Activated T-cell treated with anti-CD3 and anti-CD28 coated beads, Interleukin-2, amount 50 U/mL, for 72 hours (primary cell): ENCODE results near the gene PARD3B. TPM values are rescaled to one million over a fixed set of nuclear protein-coding genes. Genes with fewer than 3 reads are reported as not detected.

Experiments used
- ATAC-seq, 2 donors: fragments of 150-1000 bp; cut with Tn5 transposase; replicated peaks in 1 of 2; 2 replicates each; pipeline ENCODE4 v1.10.0; 2021; ENCODE audit warnings: moderate library complexity in 2 of 2, mild to moderate bottlenecking in 1 of 2
- DNase-seq, 2 donors: peaks; one replicate each; pipeline ENCODE4 v3.0.0; 2021 to 2022; ENCODE audit warnings: mixed read lengths in 1 of 2
- H3K27ac Mint-ChIP-seq: one replicate; pipeline ENCODE4 v1.8.0; 2022; ENCODE audit warnings: mild to moderate bottlenecking, moderate library complexity, mixed read lengths
- H3K27me3 Mint-ChIP-seq: one replicate; pipeline ENCODE4 v1.8.0; 2022; ENCODE audit warnings: low read depth, mixed read lengths
- H3K36me3 Mint-ChIP-seq, 2 donors: one replicate each; pipeline ENCODE4 v1.8.0; 2022; ENCODE audit warnings: mixed read lengths in 2 of 2, mild to moderate bottlenecking in 1 of 2; ENCODE audit not compliant: insufficient read depth in 2 of 2
- H3K4me1 Mint-ChIP-seq: one replicate; pipeline ENCODE4 v1.8.0; 2022; ENCODE audit warnings: low read depth, mixed read lengths
- H3K4me3 Mint-ChIP-seq, 2 donors: one replicate each; pipeline ENCODE4 v1.8.0; 2022; ENCODE audit warnings: mild to moderate bottlenecking in 2 of 2, mixed read lengths in 2 of 2, moderate library complexity in 2 of 2
- H3K9me3 Mint-ChIP-seq, 2 donors: one replicate each; pipeline ENCODE4 v1.8.0; 2022; ENCODE audit warnings: mixed read lengths in 2 of 2
- total RNA-seq, 2 donors: library from RNA; stranded (reverse); gene quantifications; one replicate each; pipeline ENCODE4 v1.2.3, GENCODE V29; 2022

The PARD3B gene
- total RNA-seq, 2 donors from 2014 or later, result 0.74 to 0.96 TPM

- H3K4me1 Mint-ChIP-seq, result peaks cover 26% of the 10 kb centered on the region
- peaks cover 0 to 2% of the 10 kb centered on the region in 2 donors for H3K9me3 Mint-ChIP-seq
- no peak overlapping the region for H3K4me3 Mint-ChIP-seq
- peak; percentile 50 to 60 for ATAC-seq
- H3K27me3 Mint-ChIP-seq, result no peaks in the 10 kb centered on the region
- no peak overlapping the region for H3K27ac Mint-ChIP-seq
- no peaks in the 10 kb centered on the region for H3K36me3 Mint-ChIP-seq
- peak in 1 of 2 donors; percentile 6 for DNase-seq
Measured at GRCh38 chr2:204840504-204840903, 295.2 kb downstream of the PARD3B start.

- H3K27me3 Mint-ChIP-seq, result no peaks in the 10 kb centered on the region
- H3K27ac Mint-ChIP-seq, result peak overlapping the region; percentile 24
Measured at GRCh38 chr2:204842068-204842467, 296.8 kb downstream of the PARD3B start.

GRCh38 chr2:204842661-204843485 is 297.6 kb downstream of the PARD3B start:
- Mint-ChIP-seq H3K27me3 (no peaks in the 10 kb centered on the region), H3K4me1 (peaks cover 26% of the 10 kb centered on the region), H3K9me3 (peaks cover 0 to under 1% of the 10 kb centered on the region in 2 donors), H3K4me3 (peak overlapping the region; percentile 13 to 44), H3K27ac (peak overlapping the region; percentile 77), H3K36me3 (no peaks in the 10 kb centered on the region)
- ATAC-seq (peak; percentile 92 to 99), DNase-seq (peak; percentile 25 to 31)

More at GRCh38 chr2:204842068-204842467, 296.8 kb downstream of the PARD3B start:
- H3K36me3 Mint-ChIP-seq, result no peaks in the 10 kb centered on the region
- peaks cover 26% of the 10 kb centered on the region for H3K4me1 Mint-ChIP-seq
- DNase-seq, result no peak
- peak overlapping the region in 1 of 2 donors; percentile 44 for H3K4me3 Mint-ChIP-seq
- no peak for ATAC-seq
- peaks cover 0 to 2% of the 10 kb centered on the region in 2 donors for H3K9me3 Mint-ChIP-seq

DNA sequence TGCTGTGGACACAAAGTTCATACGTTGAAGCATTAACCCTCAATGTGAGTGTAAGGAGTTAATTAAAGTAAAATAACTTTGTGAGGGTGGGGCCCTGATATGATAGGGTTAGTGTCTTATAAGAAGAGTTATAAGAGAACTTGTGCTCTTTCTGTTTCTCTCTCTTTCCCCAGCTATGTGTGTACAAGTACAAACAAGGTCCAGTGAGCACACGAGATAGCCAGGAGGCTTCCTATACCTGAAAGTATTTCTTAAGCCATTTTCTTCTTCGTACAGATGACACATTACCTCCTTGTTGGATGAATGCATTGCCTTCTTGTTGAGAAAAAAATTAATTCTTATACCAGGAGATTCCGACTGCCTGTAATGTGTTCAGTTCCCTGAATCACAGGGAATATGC is 301.2 kb downstream of the PARD3B start:
- no peaks in the 10 kb centered on the region for H3K27me3 Mint-ChIP-seq
- H3K27ac Mint-ChIP-seq, result no peak overlapping the region
- H3K4me3 Mint-ChIP-seq, result no peak overlapping the region
- no peaks in the 10 kb centered on the region for H3K9me3 Mint-ChIP-seq
- no peaks in the 10 kb centered on the region for H3K36me3 Mint-ChIP-seq
- H3K4me1 Mint-ChIP-seq, result peaks cover 17% of the 10 kb centered on the region
- ATAC-seq (no peak), DNase-seq (no peak)

DNA sequence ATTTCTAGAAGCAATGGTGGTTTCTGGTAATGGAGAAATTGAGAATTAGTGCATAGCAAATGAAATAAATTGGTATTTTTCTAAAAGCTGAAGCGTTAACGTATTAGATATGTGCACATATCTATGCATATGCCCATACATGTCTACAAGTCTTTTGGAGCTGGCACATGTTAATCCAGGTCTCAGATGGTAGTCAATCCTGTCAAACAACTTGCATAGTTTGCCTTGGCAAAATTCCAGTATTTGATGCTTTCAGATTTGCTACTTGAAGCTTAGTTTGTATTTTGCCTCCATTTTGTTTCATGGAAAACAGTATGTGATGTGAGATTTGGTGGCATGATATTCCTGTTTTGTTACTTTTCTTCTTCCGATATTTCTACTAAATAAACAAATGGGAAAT is 304.6 kb downstream of the PARD3B start:
- Mint-ChIP-seq H3K36me3 (no peaks in the 10 kb centered on the region), H3K27ac (no peak overlapping the region), H3K4me3 (no peak overlapping the region), H3K4me1 (no peaks in the 10 kb centered on the region), H3K9me3 (no peaks in the 10 kb centered on the region), H3K27me3 (no peaks in the 10 kb centered on the region)
- ATAC-seq (no peak), DNase-seq (no peak)

- Mint-ChIP-seq H3K4me1 (no peaks in the 10 kb centered on the region), H3K9me3 (no peaks in the 10 kb centered on the region), H3K27me3 (no peaks in the 10 kb centered on the region), H3K36me3 (no peaks in the 10 kb centered on the region), H3K4me3 (no peak overlapping the region), H3K27ac (no peak overlapping the region)
- DNase-seq (no peak), ATAC-seq (no peak)
Measured at GRCh38 chr2:204850581-204850980, 305.3 kb downstream of the PARD3B start.

- no peak overlapping the region for H3K27ac Mint-ChIP-seq
- H3K36me3 Mint-ChIP-seq, result no peaks in the 10 kb centered on the region
- H3K27me3 Mint-ChIP-seq, result no peaks in the 10 kb centered on the region
- H3K9me3 Mint-ChIP-seq, result no peaks in the 10 kb centered on the region
- H3K4me3 Mint-ChIP-seq, result no peak overlapping the region
- no peak for ATAC-seq
- DNase-seq, result no peak
- H3K4me1 Mint-ChIP-seq, result no peaks in the 10 kb centered on the region
Measured at GRCh38 chr2:204853905-204854304, 308.6 kb downstream of the PARD3B start.

- no peaks in the 10 kb centered on the region for H3K27me3 Mint-ChIP-seq
- no peak overlapping the region for H3K4me3 Mint-ChIP-seq
- H3K36me3 Mint-ChIP-seq, result no peaks in the 10 kb centered on the region
- H3K9me3 Mint-ChIP-seq, result peaks cover 2% of the 10 kb centered on the region in 2 donors
- no peaks in the 10 kb centered on the region for H3K4me1 Mint-ChIP-seq
- no peak overlapping the region for H3K27ac Mint-ChIP-seq
- ATAC-seq, result no peak
- no peak for DNase-seq
Measured at GRCh38 chr2:204860274-204860673, 315.0 kb downstream of the PARD3B start.

- no peaks in the 10 kb centered on the region for H3K4me1 Mint-ChIP-seq
- no peaks in the 10 kb centered on the region for H3K36me3 Mint-ChIP-seq
- DNase-seq (no peak), ATAC-seq (no peak)
- peaks cover 2% of the 10 kb centered on the region in 2 donors for H3K9me3 Mint-ChIP-seq
- H3K27me3 Mint-ChIP-seq, result no peaks in the 10 kb centered on the region
- no peak overlapping the region for H3K4me3 Mint-ChIP-seq
- H3K27ac Mint-ChIP-seq, result no peak overlapping the region
Measured at GRCh38 chr2:204862809-204863208, 317.5 kb downstream of the PARD3B start.

GRCh38 chr2:204863336-204863735 is 318.1 kb downstream of the PARD3B start:
- H3K36me3 Mint-ChIP-seq, result no peaks in the 10 kb centered on the region
- DNase-seq, result no peak
- ATAC-seq, result no peak
- H3K4me1 Mint-ChIP-seq, result no peaks in the 10 kb centered on the region
- H3K27me3 Mint-ChIP-seq, result no peaks in the 10 kb centered on the region
- no peak overlapping the region for H3K4me3 Mint-ChIP-seq
- peaks cover 2% of the 10 kb centered on the region in 2 donors for H3K9me3 Mint-ChIP-seq
- H3K27ac Mint-ChIP-seq, result no peak overlapping the region

GRCh38 chr2:204869132-204869823 is 324.0 kb downstream of the PARD3B start:
- Mint-ChIP-seq H3K27me3 (no peaks in the 10 kb centered on the region), H3K36me3 (no peaks in the 10 kb centered on the region), H3K27ac (no peak overlapping the region), H3K9me3 (peaks cover 0 to under 1% of the 10 kb centered on the region in 2 donors), H3K4me1 (peaks cover 12% of the 10 kb centered on the region), H3K4me3 (no peak overlapping the region)
- DNase-seq (no peak), ATAC-seq (no peak)

DNA sequence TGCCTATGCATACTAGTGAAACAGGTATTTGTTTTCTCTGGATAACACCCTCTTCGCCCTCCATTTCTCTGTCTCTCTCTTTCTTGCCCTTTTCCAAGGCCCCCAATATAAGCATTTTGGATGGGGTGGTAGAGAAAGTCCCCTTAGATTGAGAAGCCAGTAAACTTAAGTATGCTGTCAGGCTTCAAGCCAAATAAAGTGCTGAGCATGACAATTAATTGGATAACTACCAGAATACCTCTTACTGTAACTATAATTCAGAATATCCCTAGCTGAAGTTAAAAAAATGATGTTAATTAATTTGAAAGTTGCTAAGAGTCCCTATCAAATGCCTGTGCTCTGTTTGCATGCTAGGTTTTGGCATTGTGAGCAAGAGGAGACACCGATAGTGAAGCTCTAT is 324.8 kb downstream of the PARD3B start:
- H3K4me1 Mint-ChIP-seq, result peaks cover 12% of the 10 kb centered on the region
- no peaks in the 10 kb centered on the region for H3K27me3 Mint-ChIP-seq
- ATAC-seq, result no peak
- no peak for DNase-seq
- no peak overlapping the region for H3K4me3 Mint-ChIP-seq
- no peaks in the 10 kb centered on the region for H3K9me3 Mint-ChIP-seq
- no peaks in the 10 kb centered on the region for H3K36me3 Mint-ChIP-seq
- no peak overlapping the region for H3K27ac Mint-ChIP-seq

DNA sequence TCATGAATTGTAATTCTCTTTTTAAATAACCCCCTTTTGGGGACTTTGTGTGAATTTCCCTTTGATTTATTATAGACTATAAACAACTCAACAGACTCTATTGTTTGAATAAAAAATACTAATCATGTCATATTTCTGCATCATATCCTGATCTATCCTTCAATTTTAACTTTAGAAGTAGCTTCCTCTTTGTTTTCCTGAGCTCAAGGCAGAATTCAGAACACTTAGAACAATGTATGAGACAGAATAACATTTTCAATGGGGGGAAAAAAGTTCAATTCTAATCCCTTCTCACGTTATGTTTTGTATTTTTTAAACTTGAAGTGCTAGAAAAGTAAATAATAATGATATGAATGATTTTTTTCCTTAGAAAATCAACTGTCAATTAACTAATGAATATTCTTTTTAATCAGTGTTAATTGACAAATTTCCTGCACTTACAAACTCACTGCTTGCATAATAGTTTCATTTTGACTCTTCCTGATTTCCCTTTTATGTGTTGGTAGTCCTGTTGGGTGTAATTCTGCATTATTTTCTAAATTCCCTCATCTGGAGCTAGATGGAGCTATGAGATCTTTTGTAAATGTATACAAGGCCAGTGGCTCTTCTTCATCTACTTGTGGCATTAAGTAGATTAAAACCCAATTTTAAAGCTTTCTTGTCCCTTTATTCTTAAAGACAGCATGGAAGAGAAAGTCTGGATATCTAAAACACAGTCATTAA is 326.1 kb downstream of the PARD3B start:
- no peaks in the 10 kb centered on the region for H3K27me3 Mint-ChIP-seq
- no peak overlapping the region for H3K4me3 Mint-ChIP-seq
- no peak for DNase-seq
- H3K36me3 Mint-ChIP-seq, result no peaks in the 10 kb centered on the region
- H3K9me3 Mint-ChIP-seq, result no peaks in the 10 kb centered on the region
- no peak for ATAC-seq
- H3K27ac Mint-ChIP-seq, result peak overlapping the region; percentile 4
- peaks cover 20% of the 10 kb centered on the region for H3K4me1 Mint-ChIP-seq
